ENCODE results near the gene TTI1.
"Not testable (repeated sequence)": the region's sequence is repeated elsewhere in the genome, so short reads cannot be mapped to it uniquely, and the experiment has no call there.

Gene TTI1

GRCh38 chr20:38054647-38055046 lies 21.4 kb upstream of the TTI1 start:
- ATAC-seq: no peak

DNA sequence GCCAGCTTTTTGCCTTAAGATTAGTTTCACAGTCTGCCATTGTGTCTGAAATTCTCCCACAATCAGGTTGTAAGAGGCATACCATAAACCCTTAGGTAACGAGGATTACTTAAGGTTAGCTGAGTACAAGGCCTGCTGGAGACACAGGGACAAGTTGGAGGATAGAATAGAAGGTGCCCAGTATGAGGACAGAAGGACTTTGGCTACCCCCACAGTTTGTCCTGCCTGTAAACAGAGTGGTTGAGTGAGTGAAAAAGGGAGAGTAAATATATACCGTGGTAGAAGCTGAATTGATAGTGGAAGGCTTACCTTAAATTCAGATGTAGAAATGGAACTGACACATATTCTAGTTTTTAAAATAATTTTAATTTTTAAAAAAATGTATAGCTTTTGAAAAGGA lies 19.6 kb upstream of the TTI1 start:
- ATAC-seq: no peak

DNA sequence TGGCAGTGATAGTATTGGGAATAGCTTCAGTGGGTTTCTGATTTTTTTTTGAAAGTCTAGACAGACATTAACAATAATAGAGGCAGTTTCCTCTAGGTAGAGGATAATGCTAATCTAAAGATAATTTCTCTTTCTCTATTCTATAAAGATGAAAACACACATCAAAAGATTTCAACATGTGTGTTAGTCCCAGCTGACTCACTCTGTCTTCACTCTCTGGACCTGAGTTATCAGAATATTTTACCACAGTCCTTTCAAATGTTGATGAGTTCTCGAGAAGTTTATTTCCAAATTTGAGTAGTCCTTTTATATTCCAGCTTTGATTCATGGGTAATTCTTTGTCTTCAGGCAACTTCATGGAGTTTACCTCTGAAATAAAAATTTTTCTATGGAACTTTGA lies 17.4 kb upstream of the TTI1 start:
- ATAC-seq: peak; percentile 87 to 92

DNA sequence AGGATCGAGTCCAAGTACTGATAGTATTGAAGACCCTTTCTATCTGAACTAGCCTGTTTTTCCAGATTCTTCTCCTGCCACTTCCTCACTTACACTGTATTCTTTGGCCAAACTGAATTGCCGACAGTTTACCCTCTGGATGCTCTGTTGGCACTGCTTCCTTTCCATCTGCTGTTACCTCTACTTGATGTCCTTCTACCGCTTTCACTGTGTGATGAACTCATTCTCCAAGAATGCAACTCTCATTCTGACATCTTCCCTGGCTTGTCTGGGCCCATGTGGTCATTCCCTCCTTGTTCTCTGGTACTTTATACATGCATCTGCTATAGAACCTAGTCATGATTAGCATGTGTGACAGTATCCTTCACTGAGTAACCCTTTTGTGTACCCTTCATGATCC lies 16.5 kb upstream of the TTI1 start:
- no peak for ATAC-seq

GRCh38 chr20:38046572-38046971 lies 13.3 kb upstream of the TTI1 start:
- ATAC-seq: no peak

GRCh38 chr20:38044685-38045084 lies 11.4 kb upstream of the TTI1 start:
- ATAC-seq: no peak

DNA sequence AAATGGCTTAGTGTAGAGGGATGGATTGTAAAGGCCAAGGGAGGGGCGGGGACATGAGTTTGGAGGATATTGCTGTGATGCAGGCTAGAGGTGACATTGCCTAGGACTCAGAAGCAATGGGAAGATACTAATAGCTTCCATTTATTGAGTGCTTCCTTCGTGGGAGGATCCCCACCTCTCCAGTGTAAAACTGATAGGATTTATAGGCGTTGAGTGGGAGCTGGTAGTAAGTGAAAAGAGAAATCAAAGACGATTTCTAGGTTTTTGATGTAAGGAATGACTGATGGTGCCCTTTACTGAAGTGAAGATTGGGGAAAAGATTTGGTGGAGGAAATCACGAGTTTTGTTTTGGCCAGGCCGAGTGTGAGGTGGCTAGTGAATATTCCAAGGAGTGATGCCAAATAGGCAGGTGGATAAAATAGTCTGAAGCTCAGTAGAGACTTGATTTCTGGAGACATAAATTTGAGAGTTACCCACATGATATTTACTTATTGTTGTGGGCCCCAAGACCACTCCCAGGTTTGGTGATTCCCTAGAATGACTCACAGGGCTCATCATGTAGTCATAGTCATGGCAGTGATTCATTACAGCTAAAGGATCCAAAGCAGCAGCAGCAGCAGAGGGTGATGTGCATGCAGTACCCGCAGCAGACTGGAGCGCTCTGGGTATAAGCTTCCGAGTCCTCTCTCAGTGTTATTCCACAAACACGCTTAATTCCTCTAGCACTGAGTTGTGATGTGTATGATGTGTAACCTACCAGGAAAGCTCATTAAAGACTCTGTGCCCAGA lies 10.4 kb upstream of the TTI1 start:
- peak; percentile 97 to 99 for ATAC-seq

GRCh38 chr20:38040276-38040675 lies 7.0 kb upstream of the TTI1 start:
- no peak for ATAC-seq

DNA sequence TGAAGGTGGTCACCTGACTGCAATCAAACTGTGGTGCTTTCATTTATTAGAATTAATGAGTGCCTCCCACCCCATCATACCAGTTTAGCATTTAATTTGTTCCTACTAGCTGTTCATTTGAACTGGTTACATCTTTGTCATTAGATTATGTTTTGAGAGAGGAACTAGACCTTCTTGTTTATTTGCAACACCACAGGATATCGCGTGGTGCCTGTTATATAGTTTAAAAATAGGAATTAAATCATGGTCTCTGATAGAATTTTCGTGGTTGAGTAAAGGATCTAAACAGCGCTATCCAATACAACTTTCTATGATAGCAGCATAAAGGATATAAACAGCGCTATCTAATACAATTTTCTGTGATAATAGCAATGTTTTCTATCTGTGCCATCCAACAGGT lies 3.1 kb upstream of the TTI1 start:
- ATAC-seq: no peak

DNA sequence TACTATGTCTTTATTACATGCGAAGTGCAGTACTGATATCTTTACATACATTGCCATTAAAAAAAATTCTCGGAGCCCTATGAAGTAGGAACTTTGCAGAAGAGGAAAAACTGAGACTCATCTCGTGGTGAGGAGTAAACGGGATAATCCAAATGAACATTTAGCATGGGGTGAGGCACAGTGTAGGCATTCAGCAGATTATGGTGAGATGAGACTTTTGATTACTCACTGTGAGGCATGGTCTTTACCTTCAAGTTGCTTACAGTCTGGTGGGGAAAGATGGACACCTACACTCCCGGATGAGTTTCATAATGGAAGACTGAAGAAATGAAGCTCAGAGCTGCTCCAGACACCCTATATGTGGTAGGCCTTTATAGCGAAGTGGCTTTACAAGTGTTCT lies 1.7 kb upstream of the TTI1 start:
- ATAC-seq: no peak

DNA sequence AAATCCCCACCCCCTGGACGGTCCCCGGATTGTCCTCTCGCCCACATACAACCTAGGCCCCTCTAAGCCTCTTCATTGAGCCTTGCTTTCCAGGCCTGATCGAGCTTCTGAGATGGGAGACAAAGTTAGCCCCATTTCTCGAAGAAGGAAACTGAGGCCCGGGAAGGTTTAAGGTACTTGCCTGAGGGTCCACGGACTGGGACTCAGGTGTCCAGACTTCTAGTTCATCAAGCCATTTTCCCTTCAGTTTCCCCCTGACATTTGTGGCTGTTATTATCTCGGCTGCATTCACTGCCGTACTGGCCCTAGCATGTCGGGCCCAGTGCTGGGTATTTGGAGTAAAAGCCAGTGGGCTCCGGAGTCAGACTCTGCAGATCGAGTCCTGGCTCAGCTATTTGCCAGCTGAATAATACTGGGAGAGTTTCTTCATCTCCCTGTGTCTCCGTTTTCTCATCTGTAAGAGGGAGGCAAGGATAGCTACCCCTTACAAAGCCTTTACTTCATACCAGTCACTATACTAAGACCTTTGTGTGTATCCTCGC lies 923 bp upstream of the TTI1 start:
- peak in 1 of 2 donors; percentile 8 for ATAC-seq

- peak; percentile 49 to 51 for ATAC-seq
These were observed 499 bp downstream of the TTI1 start for GRCh38 chr20:38032585-38033329.

- no peak for ATAC-seq
These were observed 1.3 kb downstream of the TTI1 start for GRCh38 chr20:38031957-38032356.

- ATAC-seq: no peak
These were observed 3.8 kb downstream of the TTI1 start for GRCh38 chr20:38029453-38029852.

DNA sequence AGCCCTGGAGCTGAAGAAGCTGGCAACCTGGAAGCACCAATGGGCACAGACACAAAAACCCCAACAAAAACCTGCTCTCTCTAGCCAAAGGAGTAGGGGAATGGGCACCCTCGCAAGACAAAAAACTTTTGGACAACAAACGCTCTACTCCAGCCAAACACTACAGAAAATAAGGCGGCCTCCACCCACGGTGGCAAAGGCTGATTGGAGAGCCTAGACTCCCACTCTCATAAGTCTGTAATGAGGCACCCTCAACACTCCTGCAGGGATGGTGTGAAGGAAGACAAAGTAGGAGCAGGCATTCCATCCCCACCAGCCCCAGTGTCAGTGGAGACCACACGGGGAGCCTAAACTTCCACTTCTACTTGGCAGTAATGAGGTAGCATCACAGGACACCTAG lies 8.8 kb downstream of the TTI1 start:
- ATAC-seq: no peak

DNA sequence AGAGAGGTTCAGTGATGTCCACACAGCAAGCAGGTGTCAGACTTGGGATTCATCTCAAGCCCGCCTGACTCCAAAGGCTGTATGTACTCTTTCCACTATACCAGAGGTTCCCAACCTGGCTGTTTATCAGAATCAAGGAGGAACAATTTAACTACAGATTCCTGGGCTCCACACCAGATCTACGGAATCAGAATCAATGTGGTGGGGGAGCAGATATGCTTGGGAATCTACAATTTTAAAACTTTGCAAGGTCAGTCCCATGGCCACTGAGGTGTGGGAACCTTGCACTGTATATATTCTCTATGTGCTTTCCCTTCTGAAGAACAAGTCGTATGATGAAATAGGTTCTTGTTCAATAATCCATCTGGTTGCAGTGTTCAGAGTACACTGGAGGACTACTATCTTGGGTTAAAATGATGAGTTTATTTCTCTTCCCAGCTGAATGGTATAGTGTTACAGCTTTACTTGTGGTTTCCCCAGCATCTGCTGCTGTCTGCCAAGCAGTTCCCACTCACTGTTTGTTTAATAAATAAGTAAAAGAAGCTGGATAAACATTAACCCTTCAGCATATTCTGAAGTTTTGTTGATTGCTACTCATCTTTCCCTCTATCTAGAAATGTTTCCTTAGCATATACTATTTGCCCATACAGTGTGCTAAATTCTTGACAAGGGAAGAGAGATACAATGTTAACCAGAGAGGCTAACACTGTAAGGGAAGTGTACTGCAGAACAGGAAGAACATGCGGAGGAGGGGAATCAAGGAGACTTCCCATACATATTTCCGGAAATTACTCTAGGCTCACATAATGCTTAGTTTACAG lies 9.9 kb downstream of the TTI1 start:
- no peak for ATAC-seq

DNA sequence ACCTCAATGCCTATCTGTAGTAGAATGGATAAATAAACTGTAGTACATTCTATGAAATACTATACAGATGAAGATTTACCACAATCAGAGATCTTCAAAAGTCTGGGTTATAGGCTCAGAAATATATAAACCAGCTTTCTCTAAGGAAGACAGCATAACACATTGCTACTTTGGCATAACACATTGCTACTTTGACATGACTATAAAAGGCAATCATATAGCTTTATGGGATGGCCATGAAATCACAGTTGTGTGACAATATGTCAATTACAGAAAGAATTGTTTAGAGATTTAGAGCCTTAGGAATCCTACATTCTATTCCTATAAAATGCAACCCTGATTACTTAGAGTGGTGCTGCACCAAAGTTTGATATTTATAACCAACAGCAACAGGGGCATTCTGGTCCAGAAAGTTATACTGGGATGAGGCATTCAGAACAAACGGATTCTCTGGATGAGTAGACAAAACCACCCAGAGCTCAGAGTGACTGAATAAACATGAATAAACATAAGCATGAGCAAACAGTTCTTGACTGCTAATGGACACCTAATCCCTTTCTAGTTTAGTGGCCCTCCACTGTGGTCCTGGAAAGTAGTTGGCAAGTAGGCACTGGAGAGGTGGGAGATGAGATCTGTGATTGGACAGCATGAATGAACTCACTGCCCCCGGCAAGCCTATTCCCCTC lies 12.0 kb downstream of the TTI1 start:
- ATAC-seq: no peak

DNA sequence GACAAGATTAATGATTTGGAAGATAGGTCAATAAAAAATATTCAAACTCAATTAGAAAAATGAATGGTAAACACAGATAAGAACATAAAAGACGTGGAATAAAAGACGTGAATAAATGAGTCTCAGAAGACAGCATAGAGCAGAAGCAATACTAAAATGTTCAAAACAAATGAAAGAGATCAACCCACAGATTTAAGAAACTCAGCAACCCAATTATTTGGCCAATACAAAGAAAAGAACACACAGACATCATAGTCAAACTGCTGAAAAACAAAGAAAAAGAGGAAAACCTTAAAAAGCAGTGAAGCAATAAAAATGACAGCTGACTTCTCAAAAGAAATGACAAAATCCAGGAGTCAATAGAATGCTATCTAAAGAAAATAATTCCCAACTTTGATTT lies 14.9 kb downstream of the TTI1 start:
- no peak for ATAC-seq

- ATAC-seq: no peak
These were observed 15.3 kb downstream of the TTI1 start for GRCh38 chr20:38017959-38018358.

DNA sequence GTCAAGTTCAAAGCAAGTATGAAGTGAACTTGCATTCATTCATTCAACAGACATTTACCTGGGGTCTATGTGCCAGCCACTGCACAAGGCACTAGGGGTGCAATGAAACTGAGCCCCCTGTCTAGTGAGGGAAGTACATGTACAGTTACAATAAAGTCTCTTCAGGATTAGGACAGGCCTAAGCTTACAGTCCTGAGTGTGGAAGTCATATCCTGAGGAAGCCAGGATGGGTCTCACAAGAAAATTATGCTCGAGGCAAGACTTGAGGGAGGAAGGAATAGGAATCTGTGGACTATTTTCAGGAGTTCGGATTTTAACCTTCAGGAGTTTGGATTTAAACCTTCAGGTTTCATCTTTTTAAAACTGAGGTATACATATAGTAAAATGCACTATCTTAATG lies 19.4 kb downstream of the TTI1 start:
- no peak for ATAC-seq

- no peak for ATAC-seq
These were observed 20.9 kb downstream of the TTI1 start for GRCh38 chr20:38012332-38012731.

- no peak for ATAC-seq
These were observed 21.6 kb downstream of the TTI1 start for GRCh38 chr20:38011696-38012095.

GRCh38 chr20:38009416-38009815 lies 23.8 kb downstream of the TTI1 start:
- not testable (repeated sequence) for ATAC-seq
